ENCODE results near the gene COL25A1.

The COL25A1 gene

GRCh38 chr4:108762559-108763225, 539.8 kb downstream of the COL25A1 start, which contains the start of gene ETNPPL:
Gene ETNPPL (minus strand): TSS chr4:108763053. CDS start chr4:108762898, 155 bp downstream.
- TF ChIP-seq, protein P1, sequence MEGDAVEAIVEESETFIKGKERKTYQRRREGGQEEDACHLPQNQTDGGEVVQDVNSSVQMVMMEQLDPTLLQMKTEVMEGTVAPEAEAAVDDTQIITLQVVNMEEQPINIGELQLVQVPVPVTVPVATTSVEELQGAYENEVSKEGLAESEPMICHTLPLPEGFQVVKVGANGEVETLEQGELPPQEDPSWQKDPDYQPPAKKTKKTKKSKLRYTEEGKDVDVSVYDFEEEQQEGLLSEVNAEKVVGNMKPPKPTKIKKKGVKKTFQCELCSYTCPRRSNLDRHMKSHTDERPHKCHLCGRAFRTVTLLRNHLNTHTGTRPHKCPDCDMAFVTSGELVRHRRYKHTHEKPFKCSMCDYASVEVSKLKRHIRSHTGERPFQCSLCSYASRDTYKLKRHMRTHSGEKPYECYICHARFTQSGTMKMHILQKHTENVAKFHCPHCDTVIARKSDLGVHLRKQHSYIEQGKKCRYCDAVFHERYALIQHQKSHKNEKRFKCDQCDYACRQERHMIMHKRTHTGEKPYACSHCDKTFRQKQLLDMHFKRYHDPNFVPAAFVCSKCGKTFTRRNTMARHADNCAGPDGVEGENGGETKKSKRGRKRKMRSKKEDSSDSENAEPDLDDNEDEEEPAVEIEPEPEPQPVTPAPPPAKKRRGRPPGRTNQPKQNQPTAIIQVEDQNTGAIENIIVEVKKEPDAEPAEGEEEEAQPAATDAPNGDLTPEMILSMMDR (IDR thresholded peaks at IDR 0.05; ENCODE audit: low read depth, low read length), result no peak
- TF ChIP-seq MYC (IDR thresholded peaks at IDR 0.05; ENCODE audit: low read depth, low read length) (no peak), POLR2A (IDR thresholded peaks at IDR 0.05; ENCODE audit: extremely low read depth, insufficient read length) (no peak)
- TF ChIP-seq, protein P2, sequence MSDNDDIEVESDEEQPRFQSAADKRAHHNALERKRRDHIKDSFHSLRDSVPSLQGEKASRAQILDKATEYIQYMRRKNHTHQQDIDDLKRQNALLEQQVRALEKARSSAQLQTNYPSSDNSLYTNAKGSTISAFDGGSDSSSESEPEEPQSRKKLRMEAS (IDR thresholded peaks at IDR 0.05; ENCODE audit: low read depth, low read length), result no peak
- DNase-seq (ENCODE audit: low read depth), result no peak
- no peak within 1 kb of the TSS for H3K4me3 ChIP-seq (ENCODE audit: low read depth, low read length)

Data from NB4 (cell line).